Coronary artery (tissue), 2 donors: Measurements from ENCODE around the gene NTM.
"Not testable (repeated sequence)": the region's sequence is repeated elsewhere in the genome, so short reads cannot be mapped to it uniquely, and the experiment has no call there.

Experiments used
- DNase-seq: peaks from one replicate; pipeline ENCODE4 v3.0.0-alpha.2; 2017; ENCODE audit warnings: low spot score
- H3K27ac ChIP-seq, 2 donors: fragments of 200-600 bp; sonication (generic); one replicate each; pipeline ENCODE4 v1.5.1; 2016 to 2019
- H3K4me3 ChIP-seq: fragments of 200-600 bp; sonication (generic); 2 replicates; pipeline ENCODE4 v1.5.1; 2016; ENCODE audit warnings: mild to moderate bottlenecking, moderate library complexity
- CTCF ChIP-seq: fragments of 200-600 bp; sonication (generic); IDR thresholded peaks from one replicate; pipeline ENCODE4 v1.5.1; 2019; ENCODE audit warnings: antibody characterized with exemption

The NTM gene

GRCh38 chr11:131334601-131335000 lies 35.8 kb upstream of the NTM start:
- TF ChIP-seq CTCF = no peak
- DNase-seq = no peak
- Histone ChIP-seq H3K27ac (no peak overlapping the region), H3K4me3 (no peak overlapping the region)

GRCh38 chr11:131341900-131342299 lies 28.5 kb upstream of the NTM start:
- not testable (repeated sequence) for H3K4me3 ChIP-seq, DNase-seq, H3K27ac ChIP-seq

GRCh38 chr11:131342442-131342841 lies 28.0 kb upstream of the NTM start:
- not testable (repeated sequence) for DNase-seq, H3K4me3 ChIP-seq, H3K27ac ChIP-seq

GRCh38 chr11:131345406-131345805 lies 25.0 kb upstream of the NTM start:
- DNase-seq = no peak
- H3K27ac ChIP-seq = no peak overlapping the region
- H3K4me3 ChIP-seq = no peak overlapping the region
- no peak for TF ChIP-seq CTCF

- no peak overlapping the region for H3K27ac ChIP-seq
- no peak overlapping the region for H3K4me3 ChIP-seq
- DNase-seq = no peak
- no peak for TF ChIP-seq CTCF
These were observed 20.9 kb upstream of the NTM start for GRCh38 chr11:131349368-131350086.

GRCh38 chr11:131350872-131351271 lies 19.5 kb upstream of the NTM start:
- no peak for TF ChIP-seq CTCF
- no peak overlapping the region for H3K27ac ChIP-seq
- no peak for DNase-seq
- no peak overlapping the region for H3K4me3 ChIP-seq

- no peak for DNase-seq
- no peak for TF ChIP-seq CTCF
- Histone ChIP-seq H3K27ac (no peak overlapping the region), H3K4me3 (no peak overlapping the region)
These were observed 18.6 kb upstream of the NTM start for GRCh38 chr11:131351848-131352247.

GRCh38 chr11:131353766-131354165 lies 16.6 kb upstream of the NTM start:
- no peak for DNase-seq
- no peak for TF ChIP-seq CTCF
- H3K27ac ChIP-seq = no peak overlapping the region
- H3K4me3 ChIP-seq = no peak overlapping the region
